Measurements from ENCODE around the gene ZNF284. TPM values are rescaled to one million over a fixed set of nuclear protein-coding genes. Genes with fewer than 3 reads are reported as not detected.

ZNF284 gene
- total RNA-seq, 4 donors from 2014 or later, result 0.38 to 1.3 (median 0.63) TPM

DNA sequence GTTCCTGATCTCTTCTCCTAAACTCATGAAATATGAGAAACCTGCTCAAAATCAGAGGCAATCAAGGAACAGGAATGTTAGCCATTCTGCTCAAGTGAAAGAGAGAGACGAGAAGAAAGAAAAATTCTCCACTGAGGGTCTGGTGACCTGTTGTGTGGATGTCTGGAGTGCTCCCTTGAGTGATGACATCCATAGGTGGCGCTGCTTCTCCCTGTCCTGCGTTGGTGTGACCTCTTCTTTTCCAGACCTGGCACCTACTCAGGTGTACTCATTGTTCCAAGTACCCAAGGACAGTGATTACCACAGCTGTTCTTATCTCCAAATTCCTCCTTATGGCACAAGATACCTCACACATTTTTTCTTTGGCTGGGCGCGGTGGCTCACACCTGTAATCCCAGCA is 16.1 kb upstream of the ZNF284 start:
- DNase-seq (no peak), ATAC-seq (no peak)
- Histone ChIP-seq H3K36me3 (peaks cover 8 to 65% of the 10 kb centered on the region in 2 donors), H3K9me3 (peaks cover 0 to 7% (median 0%) of the 10 kb centered on the region in 3 donors), H3K4me1 (peaks cover 12 to 17% of the 10 kb centered on the region in 2 donors), H3K27me3 (no peaks in the 10 kb centered on the region), H3K4me3 (no peak overlapping the region), H3K27ac (no peak overlapping the region)
- in situ Hi-C loops (cut with MboI; ENCODE audit: low sequenced_read_pairs in 4 of 4) (loop anchor here in 1 of 4 donors (10.0 kb wide), 2 partner anchors 51 to 89 kb away; partner anchors contain the start of genes ZNF230 and ZNF234), intact Hi-C loops (cut with DNase I; ENCODE audit: low total_unique reads) (loop anchor here (10.0 kb wide), 1 partner anchor 101 kb away; the partner anchor contains the start of gene ZNF221)
- TF ChIP-seq, protein P1, sequence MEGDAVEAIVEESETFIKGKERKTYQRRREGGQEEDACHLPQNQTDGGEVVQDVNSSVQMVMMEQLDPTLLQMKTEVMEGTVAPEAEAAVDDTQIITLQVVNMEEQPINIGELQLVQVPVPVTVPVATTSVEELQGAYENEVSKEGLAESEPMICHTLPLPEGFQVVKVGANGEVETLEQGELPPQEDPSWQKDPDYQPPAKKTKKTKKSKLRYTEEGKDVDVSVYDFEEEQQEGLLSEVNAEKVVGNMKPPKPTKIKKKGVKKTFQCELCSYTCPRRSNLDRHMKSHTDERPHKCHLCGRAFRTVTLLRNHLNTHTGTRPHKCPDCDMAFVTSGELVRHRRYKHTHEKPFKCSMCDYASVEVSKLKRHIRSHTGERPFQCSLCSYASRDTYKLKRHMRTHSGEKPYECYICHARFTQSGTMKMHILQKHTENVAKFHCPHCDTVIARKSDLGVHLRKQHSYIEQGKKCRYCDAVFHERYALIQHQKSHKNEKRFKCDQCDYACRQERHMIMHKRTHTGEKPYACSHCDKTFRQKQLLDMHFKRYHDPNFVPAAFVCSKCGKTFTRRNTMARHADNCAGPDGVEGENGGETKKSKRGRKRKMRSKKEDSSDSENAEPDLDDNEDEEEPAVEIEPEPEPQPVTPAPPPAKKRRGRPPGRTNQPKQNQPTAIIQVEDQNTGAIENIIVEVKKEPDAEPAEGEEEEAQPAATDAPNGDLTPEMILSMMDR (IDR thresholded peaks at IDR 0.05 in 4 of 5, conservative IDR thresholded peaks at IDR 0.05 in 1 of 5), result no peak
- TF ChIP-seq POLR2A (IDR thresholded peaks at IDR 0.05), result no peak

DNA sequence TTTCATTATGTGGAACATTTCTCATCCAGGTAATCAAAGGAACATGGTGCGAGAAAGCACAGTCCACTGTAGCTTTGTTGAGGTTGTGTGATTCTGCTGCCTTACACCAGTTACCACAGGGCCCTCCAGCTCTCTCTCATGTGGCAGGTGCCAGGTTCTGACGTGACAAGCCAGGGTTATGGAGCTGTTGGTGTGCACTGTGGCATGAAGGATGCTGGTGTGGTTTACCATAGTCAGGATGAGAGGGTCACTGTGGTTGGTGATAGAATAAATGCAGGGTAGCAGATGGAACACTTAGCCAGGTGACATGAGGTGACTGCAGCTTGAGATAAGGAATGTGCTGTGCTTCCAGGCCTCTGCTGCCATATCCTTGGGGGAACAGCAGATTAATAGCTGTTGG is 12.7 kb upstream of the ZNF284 start:
- intact Hi-C loops (cut with DNase I; ENCODE audit: low total_unique reads), result loop anchor here (10.0 kb wide), 1 partner anchor 104 kb away; the partner anchor contains the start of gene ZNF221
- H3K27me3 ChIP-seq, result no peaks in the 10 kb centered on the region
- H3K4me3 ChIP-seq, result no peak overlapping the region
- peaks cover 12 to 96% of the 10 kb centered on the region in 2 donors for H3K36me3 ChIP-seq
- no peak overlapping the region for H3K27ac ChIP-seq
- no peak for ATAC-seq
- in situ Hi-C loops (cut with MboI; ENCODE audit: low sequenced_read_pairs in 4 of 4), result loop anchor here in 1 of 4 donors (10.0 kb wide), 2 partner anchors 54 to 86 kb away; partner anchors contain the start of genes ZNF230 and ZNF234
- TF ChIP-seq, protein P1 (IDR thresholded peaks at IDR 0.05 in 4 of 5, conservative IDR thresholded peaks at IDR 0.05 in 1 of 5), result no peak
- TF ChIP-seq POLR2A (IDR thresholded peaks at IDR 0.05), result no peak
- DNase-seq, result no peak
- H3K4me1 ChIP-seq, result no peaks in the 10 kb centered on the region
- H3K9me3 ChIP-seq, result peaks cover 3 to 16% (median 6%) of the 10 kb centered on the region in 3 donors

DNA sequence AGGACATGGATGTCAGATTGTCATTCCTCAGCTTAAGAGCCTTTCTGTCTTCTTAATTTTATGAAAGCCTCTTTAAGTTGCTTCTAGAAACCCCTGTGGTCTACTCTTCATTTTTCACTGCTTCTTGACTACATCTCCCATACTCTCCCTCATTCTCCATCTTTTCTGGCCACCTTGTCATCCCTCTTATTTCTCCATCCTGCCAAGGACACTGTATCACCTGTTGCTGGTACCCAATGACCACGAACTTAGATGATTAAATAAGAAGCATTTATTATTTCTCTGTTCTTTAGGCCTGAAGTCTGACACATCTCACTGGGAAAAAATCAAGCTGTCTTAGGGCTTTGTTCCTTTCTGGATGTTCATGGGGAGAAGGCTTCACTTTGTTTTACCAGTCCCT is 10.9 kb upstream of the ZNF284 start:
- Histone ChIP-seq H3K4me1 (no peaks in the 10 kb centered on the region), H3K27me3 (no peaks in the 10 kb centered on the region), H3K4me3 (no peak overlapping the region), H3K9me3 (peaks cover 7 to 24% (median 10%) of the 10 kb centered on the region in 3 donors), H3K36me3 (peaks cover 21 to 95% of the 10 kb centered on the region in 2 donors), H3K27ac (no peak overlapping the region)
- in situ Hi-C loops (cut with MboI; ENCODE audit: low sequenced_read_pairs in 4 of 4), result no loop called here
- intact Hi-C loops (cut with DNase I; ENCODE audit: low total_unique reads), result no loop called here
- ATAC-seq (no peak), DNase-seq (no peak)
- no peak for TF ChIP-seq POLR2A (IDR thresholded peaks at IDR 0.05)
- TF ChIP-seq, protein P1 (IDR thresholded peaks at IDR 0.05 in 4 of 5, conservative IDR thresholded peaks at IDR 0.05 in 1 of 5), result no peak

DNA sequence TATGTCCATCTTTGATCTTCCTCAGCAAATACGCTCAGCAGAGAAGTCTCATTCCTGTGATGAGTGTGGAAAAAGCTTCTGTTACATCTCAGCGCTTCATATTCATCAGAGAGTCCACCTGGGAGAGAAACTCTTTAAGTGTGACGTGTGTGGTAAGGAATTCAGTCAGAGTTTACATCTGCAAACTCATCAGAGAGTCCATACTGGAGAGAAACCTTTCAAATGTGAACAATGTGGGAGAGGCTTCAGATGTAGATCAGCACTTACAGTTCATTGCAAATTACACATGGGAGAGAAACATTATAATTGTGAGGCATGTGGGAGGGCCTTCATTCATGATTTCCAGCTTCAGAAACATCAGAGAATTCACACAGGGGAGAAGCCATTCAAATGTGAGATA is 5.7 kb upstream of the ZNF284 start:
- in situ Hi-C loops (cut with MboI; ENCODE audit: low sequenced_read_pairs in 4 of 4), result no loop called here
- TF ChIP-seq, protein P1 (IDR thresholded peaks at IDR 0.05 in 4 of 5, conservative IDR thresholded peaks at IDR 0.05 in 1 of 5), result no peak
- no peak for TF ChIP-seq POLR2A (IDR thresholded peaks at IDR 0.05)
- no peak for DNase-seq
- H3K9me3 ChIP-seq, result peaks cover 20 to 37% (median 23%) of the 10 kb centered on the region in 3 donors
- ATAC-seq, result no peak
- peaks cover under 1 to 1% of the 10 kb centered on the region in 2 donors for H3K4me1 ChIP-seq
- H3K27me3 ChIP-seq, result no peaks in the 10 kb centered on the region
- no peak overlapping the region for H3K27ac ChIP-seq
- intact Hi-C loops (cut with DNase I; ENCODE audit: low total_unique reads), result no loop called here
- peaks cover 21 to 73% of the 10 kb centered on the region in 2 donors for H3K36me3 ChIP-seq
- peak overlapping the region in 1 of 4 donors; percentile 35 for H3K4me3 ChIP-seq

All from gastrocnemius medialis (tissue), 4 donors.